Measurements from ENCODE around the gene CPSF2. TPM values are rescaled to one million over a fixed set of nuclear protein-coding genes. Genes with fewer than 3 reads are reported as not detected.

CPSF2 gene
- total and polyA plus RNA-seq, 2 donors (not counting 1 experiment from before 2014, with no cell fraction given) = 41.8 to 46.9 TPM

GRCh38 chr14:92122351-92122677 lies 545 bp downstream of the CPSF2 start:
- peak overlapping the region; percentile 77 to 99 (median 91) for H3K4me3 ChIP-seq (replicated peaks in 1 of 4; ENCODE audit: control extremely low read depth in 1 of 4, insufficient read depth in 1 of 4, low read depth in 3 of 4, low read length in 4 of 4)
- peak overlapping the region; percentile 96 for H3K4me2 ChIP-seq (ENCODE audit: extremely low read depth, insufficient read depth, low read length)
- peak overlapping the region; percentile 98 for H3K27ac ChIP-seq (ENCODE audit: insufficient read depth, low read length)
- peaks cover 2% of the 10 kb centered on the region for H3K4me1 ChIP-seq (ENCODE audit: control insufficient read depth, extremely low read depth, insufficient read depth, low read length)
- no peaks in the 10 kb centered on the region for H3K9me3 ChIP-seq (ENCODE audit: control insufficient read depth, insufficient read depth, low read depth, low read length)
- peak overlapping the region; percentile 99 for H3K9ac ChIP-seq (ENCODE audit: insufficient read depth, low read length)
- no peaks in the 10 kb centered on the region for H3K27me3 ChIP-seq (ENCODE audit: control insufficient read depth, insufficient read depth, low read length)
- peaks cover under 1% of the 10 kb centered on the region for H3K36me3 ChIP-seq (ENCODE audit: control insufficient read depth, insufficient read depth, low read length)
- no peaks in the 10 kb centered on the region for H4K20me1 ChIP-seq (ENCODE audit: control insufficient read depth, extremely low read depth, insufficient read depth, low read length)
- H2AFZ ChIP-seq (ENCODE audit: low read length) = peak overlapping the region; percentile 97
- peak; percentile 33 to 41 for DNase-seq (ENCODE audit: low read depth in 2 of 2)
- H3K79me2 ChIP-seq (ENCODE audit: control insufficient read depth, insufficient read depth, low read length) = peaks cover 32% of the 10 kb centered on the region
- no peak for TF ChIP-seq CTCF (conservative IDR thresholded peaks at IDR 0.05 in 1 of 2, IDR thresholded peaks at IDR 0.05 in 1 of 2; ENCODE audit: low read depth in 1 of 2, low read length in 2 of 2)
- TF ChIP-seq EZH2 (IDR thresholded peaks at IDR 0.05; ENCODE audit: low read length, missing control alignments) = no peak

GRCh38 chr14:92122761-92123160 lies 992 bp downstream of the CPSF2 start:
- no peaks in the 10 kb centered on the region for H4K20me1 ChIP-seq (ENCODE audit: control insufficient read depth, extremely low read depth, insufficient read depth, low read length)
- H3K9me3 ChIP-seq (ENCODE audit: control insufficient read depth, insufficient read depth, low read depth, low read length) = no peaks in the 10 kb centered on the region
- peaks cover 34% of the 10 kb centered on the region for H3K79me2 ChIP-seq (ENCODE audit: control insufficient read depth, insufficient read depth, low read length)
- no peak overlapping the region for H2AFZ ChIP-seq (ENCODE audit: low read length)
- H3K4me1 ChIP-seq (ENCODE audit: control insufficient read depth, extremely low read depth, insufficient read depth, low read length) = peaks cover 2% of the 10 kb centered on the region
- H3K27ac ChIP-seq (ENCODE audit: insufficient read depth, low read length) = peak overlapping the region; percentile 98
- H3K36me3 ChIP-seq (ENCODE audit: control insufficient read depth, insufficient read depth, low read length) = peaks cover 2% of the 10 kb centered on the region
- peak in 1 of 2 donors; percentile 5 for DNase-seq (ENCODE audit: low read depth in 2 of 2)
- peak overlapping the region; percentile 77 to 99 (median 91) for H3K4me3 ChIP-seq (replicated peaks in 1 of 4; ENCODE audit: control extremely low read depth in 1 of 4, insufficient read depth in 1 of 4, low read depth in 3 of 4, low read length in 4 of 4)
- H3K27me3 ChIP-seq (ENCODE audit: control insufficient read depth, insufficient read depth, low read length) = no peaks in the 10 kb centered on the region
- peak overlapping the region; percentile 96 for H3K4me2 ChIP-seq (ENCODE audit: extremely low read depth, insufficient read depth, low read length)
- H3K9ac ChIP-seq (ENCODE audit: insufficient read depth, low read length) = peak overlapping the region; percentile 99
- TF ChIP-seq CTCF (conservative IDR thresholded peaks at IDR 0.05 in 1 of 2, IDR thresholded peaks at IDR 0.05 in 1 of 2; ENCODE audit: low read depth in 1 of 2, low read length in 2 of 2) (no peak), EZH2 (IDR thresholded peaks at IDR 0.05; ENCODE audit: low read length, missing control alignments) (no peak)

- Histone ChIP-seq H3K27me3 (ENCODE audit: control insufficient read depth, insufficient read depth, low read length) (no peaks in the 10 kb centered on the region), H3K9me3 (ENCODE audit: control insufficient read depth, insufficient read depth, low read depth, low read length) (no peaks in the 10 kb centered on the region), H3K4me3 (replicated peaks in 1 of 4; ENCODE audit: control extremely low read depth in 1 of 4, insufficient read depth in 1 of 4, low read depth in 3 of 4, low read length in 4 of 4) (no peak overlapping the region), H3K27ac (ENCODE audit: insufficient read depth, low read length) (no peak overlapping the region), H3K79me2 (ENCODE audit: control insufficient read depth, insufficient read depth, low read length) (no peaks in the 10 kb centered on the region), H3K9ac (ENCODE audit: insufficient read depth, low read length) (no peak overlapping the region), H4K20me1 (ENCODE audit: control insufficient read depth, extremely low read depth, insufficient read depth, low read length) (no peaks in the 10 kb centered on the region), H3K36me3 (ENCODE audit: control insufficient read depth, insufficient read depth, low read length) (peaks cover 2% of the 10 kb centered on the region), H3K4me1 (ENCODE audit: control insufficient read depth, extremely low read depth, insufficient read depth, low read length) (no peaks in the 10 kb centered on the region), H3K4me2 (ENCODE audit: extremely low read depth, insufficient read depth, low read length) (no peak overlapping the region), H2AFZ (ENCODE audit: low read length) (no peak overlapping the region)
- TF ChIP-seq CTCF (conservative IDR thresholded peaks at IDR 0.05 in 1 of 2, IDR thresholded peaks at IDR 0.05 in 1 of 2; ENCODE audit: low read depth in 1 of 2, low read length in 2 of 2) (no peak), EZH2 (IDR thresholded peaks at IDR 0.05; ENCODE audit: low read length, missing control alignments) (no peak)
- no peak for DNase-seq (ENCODE audit: low read depth in 2 of 2)
Measured at GRCh38 chr14:92134456-92134855, 12.7 kb downstream of the CPSF2 start.

Data from fibroblast of lung (primary cell).